ENCODE results near the gene ICE2.

The ICE2 gene

GRCh38 chr15:60372756-60373155, 106.2 kb downstream of the ICE2 start:
- no peak overlapping the region for H3K4me3 ChIP-seq (ENCODE audit: control insufficient read depth in 1 of 7, extremely low read depth in 1 of 7, insufficient read depth in 4 of 7, low read depth in 2 of 7, low read length in 6 of 7)
- no CpG with 5 or more reads among the region's 1 CpG for WGBS (ENCODE audit: insufficient coverage)
- no peaks in the 10 kb centered on the region for H3K27me3 ChIP-seq (replicated peaks in 2 of 5; ENCODE audit: control insufficient read depth in 4 of 5, insufficient read depth in 5 of 5, low read length in 4 of 5)
- DNase-seq = no peak
- H3K9me3 ChIP-seq (ENCODE audit: control extremely low read depth in 1 of 5, control insufficient read depth in 4 of 5, insufficient read depth in 2 of 5, low read depth in 1 of 5, low read length in 4 of 5) = no peaks in the 10 kb centered on the region
- H3K36me3 ChIP-seq (ENCODE audit: control insufficient read depth in 4 of 4, insufficient read depth in 4 of 4, low read length in 3 of 4) = no peaks in the 10 kb centered on the region
- peaks cover 0 to 24% (median 0%) of the 10 kb centered on the region in 4 experiments for H3K4me1 ChIP-seq (ENCODE audit: control extremely low read depth in 1 of 4, control insufficient read depth in 4 of 4, insufficient read depth in 4 of 4, low read length in 3 of 4)
- CTCF ChIA-PET = interaction anchor here (0.9 kb wide), 1 partner anchor 12 kb away, joined by 3 read pairs; no protein-coding TSS in a partner anchor
- H3K27ac ChIP-seq (ENCODE audit: insufficient read depth in 1 of 2, low read depth in 1 of 2, low read length in 2 of 2, poor library complexity in 1 of 2, severe bottlenecking in 2 of 2) = no peak overlapping the region
- POLR2A ChIA-PET = interaction anchor here (0.6 kb wide), 1 partner anchor 69 kb away, joined by 4 read pairs; no protein-coding TSS in a partner anchor

GRCh38 chr15:60372227-60372626, 106.7 kb downstream of the ICE2 start:
- Histone ChIP-seq H3K4me3 (ENCODE audit: control insufficient read depth in 1 of 7, extremely low read depth in 1 of 7, insufficient read depth in 4 of 7, low read depth in 2 of 7, low read length in 6 of 7) (no peak overlapping the region), H3K36me3 (ENCODE audit: control insufficient read depth in 4 of 4, insufficient read depth in 4 of 4, low read length in 3 of 4) (no peaks in the 10 kb centered on the region), H3K4me1 (ENCODE audit: control extremely low read depth in 1 of 4, control insufficient read depth in 4 of 4, insufficient read depth in 4 of 4, low read length in 3 of 4) (peaks cover 0 to 24% (median 0%) of the 10 kb centered on the region in 4 experiments), H3K9me3 (ENCODE audit: control extremely low read depth in 1 of 5, control insufficient read depth in 4 of 5, insufficient read depth in 2 of 5, low read depth in 1 of 5, low read length in 4 of 5) (no peaks in the 10 kb centered on the region), H3K27me3 (replicated peaks in 2 of 5; ENCODE audit: control insufficient read depth in 4 of 5, insufficient read depth in 5 of 5, low read length in 4 of 5) (no peaks in the 10 kb centered on the region), H3K27ac (ENCODE audit: insufficient read depth in 1 of 2, low read depth in 1 of 2, low read length in 2 of 2, poor library complexity in 1 of 2, severe bottlenecking in 2 of 2) (no peak overlapping the region)
- no peak for DNase-seq
- WGBS (ENCODE audit: insufficient coverage) = 98% methylated on average over 4 of the region's 4 CpGs
- ChIA-PET CTCF (no interaction called here), POLR2A (interaction anchor here (1.0 kb wide), 1 partner anchor 73 kb away, joined by 3 read pairs; no protein-coding TSS in a partner anchor)

- 70% methylated on average over 7 of the region's 20 CpGs for WGBS (ENCODE audit: insufficient coverage)
- H3K36me3 ChIP-seq (ENCODE audit: control insufficient read depth in 4 of 4, insufficient read depth in 4 of 4, low read length in 3 of 4) = no peaks in the 10 kb centered on the region
- ChIA-PET POLR2A (interaction anchor here (1.0 kb wide), 1 partner anchor 73 kb away, joined by 3 read pairs; no protein-coding TSS in a partner anchor), CTCF (interaction anchor here (1.4 kb wide), 1 partner anchor 12 kb away, joined by 4 read pairs; no protein-coding TSS in a partner anchor)
- no peaks in the 10 kb centered on the region for H3K9me3 ChIP-seq (ENCODE audit: control extremely low read depth in 1 of 5, control insufficient read depth in 4 of 5, insufficient read depth in 2 of 5, low read depth in 1 of 5, low read length in 4 of 5)
- peak overlapping the region in 1 of 7 experiments; percentile 45 for H3K4me3 ChIP-seq (ENCODE audit: control insufficient read depth in 1 of 7, extremely low read depth in 1 of 7, insufficient read depth in 4 of 7, low read depth in 2 of 7, low read length in 6 of 7)
- H3K27ac ChIP-seq (ENCODE audit: insufficient read depth in 1 of 2, low read depth in 1 of 2, low read length in 2 of 2, poor library complexity in 1 of 2, severe bottlenecking in 2 of 2) = no peak overlapping the region
- H3K27me3 ChIP-seq (replicated peaks in 2 of 5; ENCODE audit: control insufficient read depth in 4 of 5, insufficient read depth in 5 of 5, low read length in 4 of 5) = no peaks in the 10 kb centered on the region
- peaks cover 0 to 24% (median 0%) of the 10 kb centered on the region in 4 experiments for H3K4me1 ChIP-seq (ENCODE audit: control extremely low read depth in 1 of 4, control insufficient read depth in 4 of 4, insufficient read depth in 4 of 4, low read length in 3 of 4)
- DNase-seq = peak in 2 of 3 donors; percentile 9 to 44
Measured at GRCh38 chr15:60371175-60372051, 107.5 kb downstream of the ICE2 start.

- Histone ChIP-seq H3K36me3 (ENCODE audit: control insufficient read depth in 4 of 4, insufficient read depth in 4 of 4, low read length in 3 of 4) (no peaks in the 10 kb centered on the region), H3K27ac (ENCODE audit: insufficient read depth in 1 of 2, low read depth in 1 of 2, low read length in 2 of 2, poor library complexity in 1 of 2, severe bottlenecking in 2 of 2) (no peak overlapping the region), H3K9me3 (ENCODE audit: control extremely low read depth in 1 of 5, control insufficient read depth in 4 of 5, insufficient read depth in 2 of 5, low read depth in 1 of 5, low read length in 4 of 5) (no peaks in the 10 kb centered on the region), H3K27me3 (replicated peaks in 2 of 5; ENCODE audit: control insufficient read depth in 4 of 5, insufficient read depth in 5 of 5, low read length in 4 of 5) (no peaks in the 10 kb centered on the region), H3K4me1 (ENCODE audit: control extremely low read depth in 1 of 4, control insufficient read depth in 4 of 4, insufficient read depth in 4 of 4, low read length in 3 of 4) (peaks cover 0 to 24% (median 0%) of the 10 kb centered on the region in 4 experiments), H3K4me3 (ENCODE audit: control insufficient read depth in 1 of 7, extremely low read depth in 1 of 7, insufficient read depth in 4 of 7, low read depth in 2 of 7, low read length in 6 of 7) (no peak overlapping the region)
- ChIA-PET POLR2A (no interaction called here), CTCF (interaction anchor here (1.4 kb wide), 1 partner anchor 11 kb away, joined by 4 read pairs; no protein-coding TSS in a partner anchor)
- no peak for DNase-seq
- WGBS (ENCODE audit: insufficient coverage) = no CpG with 5 or more reads among the region's 1 CpG
Measured at GRCh38 chr15:60370869-60371136, 108.1 kb downstream of the ICE2 start.

- peak in 2 of 3 donors; percentile 30 to 71 for DNase-seq
- H3K4me1 ChIP-seq (ENCODE audit: control extremely low read depth in 1 of 4, control insufficient read depth in 4 of 4, insufficient read depth in 4 of 4, low read length in 3 of 4) = peaks cover 0 to 24% (median 0%) of the 10 kb centered on the region in 4 experiments
- H3K9me3 ChIP-seq (ENCODE audit: control extremely low read depth in 1 of 5, control insufficient read depth in 4 of 5, insufficient read depth in 2 of 5, low read depth in 1 of 5, low read length in 4 of 5) = no peaks in the 10 kb centered on the region
- no peak overlapping the region for H3K4me3 ChIP-seq (ENCODE audit: control insufficient read depth in 1 of 7, extremely low read depth in 1 of 7, insufficient read depth in 4 of 7, low read depth in 2 of 7, low read length in 6 of 7)
- H3K27me3 ChIP-seq (replicated peaks in 2 of 5; ENCODE audit: control insufficient read depth in 4 of 5, insufficient read depth in 5 of 5, low read length in 4 of 5) = no peaks in the 10 kb centered on the region
- 89% methylated on average over 1 of the region's 9 CpGs for WGBS (ENCODE audit: insufficient coverage)
- ChIA-PET CTCF (interaction anchor here (1.4 kb wide), 1 partner anchor 11 kb away, joined by 4 read pairs; no protein-coding TSS in a partner anchor), POLR2A (no interaction called here)
- H3K27ac ChIP-seq (ENCODE audit: insufficient read depth in 1 of 2, low read depth in 1 of 2, low read length in 2 of 2, poor library complexity in 1 of 2, severe bottlenecking in 2 of 2) = no peak overlapping the region
- no peaks in the 10 kb centered on the region for H3K36me3 ChIP-seq (ENCODE audit: control insufficient read depth in 4 of 4, insufficient read depth in 4 of 4, low read length in 3 of 4)
Measured at GRCh38 chr15:60370105-60370868, 108.7 kb downstream of the ICE2 start.

- no peak for DNase-seq
- Histone ChIP-seq H3K9me3 (ENCODE audit: control extremely low read depth in 1 of 5, control insufficient read depth in 4 of 5, insufficient read depth in 2 of 5, low read depth in 1 of 5, low read length in 4 of 5) (no peaks in the 10 kb centered on the region), H3K4me1 (ENCODE audit: control extremely low read depth in 1 of 4, control insufficient read depth in 4 of 4, insufficient read depth in 4 of 4, low read length in 3 of 4) (peaks cover 0 to 24% (median 0%) of the 10 kb centered on the region in 4 experiments), H3K27me3 (replicated peaks in 2 of 5; ENCODE audit: control insufficient read depth in 4 of 5, insufficient read depth in 5 of 5, low read length in 4 of 5) (no peaks in the 10 kb centered on the region), H3K36me3 (ENCODE audit: control insufficient read depth in 4 of 4, insufficient read depth in 4 of 4, low read length in 3 of 4) (no peaks in the 10 kb centered on the region), H3K4me3 (ENCODE audit: control insufficient read depth in 1 of 7, extremely low read depth in 1 of 7, insufficient read depth in 4 of 7, low read depth in 2 of 7, low read length in 6 of 7) (no peak overlapping the region), H3K27ac (ENCODE audit: insufficient read depth in 1 of 2, low read depth in 1 of 2, low read length in 2 of 2, poor library complexity in 1 of 2, severe bottlenecking in 2 of 2) (no peak overlapping the region)
- WGBS (ENCODE audit: insufficient coverage) = 80% methylated on average over 5 of the region's 5 CpGs
- ChIA-PET POLR2A (no interaction called here), CTCF (no interaction called here)
Measured at GRCh38 chr15:60369696-60370095, 109.2 kb downstream of the ICE2 start.

All from common myeloid progenitor, CD34-positive (primary cell).